Mucosa of descending colon (tissue), 3 donors: Measurements from ENCODE around the gene SEC11A. TPM values are rescaled to one million over a fixed set of nuclear protein-coding genes. Genes with fewer than 3 reads are reported as not detected.

Experiments
- ATAC-seq: fragments of 200-7000 bp; cut with Tn5 transposase; one replicate; pipeline ENCODE4 v1.9.1; 2020; ENCODE audit warnings: mild to moderate bottlenecking, moderate library complexity
- DNase-seq, 3 donors: peaks; one replicate each; pipeline ENCODE4 v3.0.0-alpha.2; 2020
- H3K36me3 ChIP-seq: fragments of 200-600 bp; one replicate; pipeline ENCODE4 v1.8.0; 2021; ENCODE audit warnings: low read depth, mild to moderate bottlenecking
- H3K4me1 ChIP-seq: fragments of 200-600 bp; one replicate; pipeline ENCODE4 v1.8.0; 2021; ENCODE audit warnings: low read depth, mild to moderate bottlenecking
- H3K4me3 ChIP-seq: fragments of 200-600 bp; one replicate; pipeline ENCODE4 v1.8.0; 2021; ENCODE audit warnings: mild to moderate bottlenecking
- H3K9me3 ChIP-seq: fragments of 200-600 bp; one replicate; pipeline ENCODE4 v1.8.0; 2021; ENCODE audit warnings: mild to moderate bottlenecking
- intact Hi-C, 2 donors: fragments of 100-400 bp; cut with DNase I in 1 of 2; cut with micrococcal nuclease in 1 of 2; formaldehyde crosslinking; loops; one replicate each; pipeline versions ENCODE4 v1.11.0 to v1.11.1; 2022; cut with DNase I, micrococcal nuclease
- total RNA-seq, 3 donors: library from RNA; stranded (reverse); fragmentation: NEBNext Ultra II Directional in 2 of 3; extraction: Animal tissue kit (Norgen Biotek cat#: 25700) in 2 of 3; gene quantifications; one replicate each; pipeline versions ENCODE4 v1.2.1 to v1.2.4, GENCODE V29; 2021 to 2023
- TF ChIP-seq, protein P1 (sequence below): fragments of 200-600 bp; IDR thresholded peaks from one replicate; pipeline ENCODE4 v1.8.0; 2022; ENCODE audit warnings: antibody characterized with exemption, mild to moderate bottlenecking
- donor health status: DM: no; HTN: no; CAD: no; lungs with moderate emphysema.
- donor health status: DM: no; HTN: no; CAD: no.
- donor health status: DM: no; HTN: yes; CAD: no.

Gene SEC11A
- total RNA-seq, 3 donors from 2014 or later: 112 to 143 (median 119) TPM

DNA sequence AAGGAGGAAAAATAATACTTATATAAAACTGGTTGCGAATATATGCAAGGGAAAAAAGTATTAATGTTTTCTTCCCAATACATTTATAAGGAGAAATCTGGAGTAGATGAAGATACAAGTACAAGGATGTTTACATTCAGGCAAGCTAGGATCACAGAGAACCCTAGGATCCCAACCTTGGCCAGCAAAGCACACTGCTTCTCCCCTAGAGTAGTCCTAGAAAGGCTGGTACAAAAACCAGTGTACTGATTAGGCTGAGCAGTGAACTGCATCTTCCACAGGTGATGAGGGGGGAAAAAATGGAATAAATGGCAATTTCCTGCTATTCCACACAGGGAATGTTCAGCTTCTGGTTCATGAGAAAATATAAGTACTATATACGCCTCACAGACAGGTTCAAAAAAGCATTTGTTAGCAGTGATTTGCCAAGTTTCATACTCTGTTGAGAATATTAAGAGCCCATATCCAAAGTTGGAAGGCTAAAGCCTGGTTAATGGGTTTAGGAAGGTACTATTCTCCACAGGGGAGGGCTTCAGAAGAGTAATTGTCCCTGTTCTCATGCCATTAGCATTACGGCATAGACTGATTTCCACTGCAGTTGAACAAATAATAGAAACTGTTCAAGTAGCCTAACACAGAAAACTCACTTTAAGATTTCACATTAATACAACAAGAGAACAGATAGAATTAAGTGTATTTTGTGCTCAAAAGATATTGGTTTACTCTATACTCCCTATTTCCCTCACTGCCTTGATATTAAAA, 47.5 kb downstream of the SEC11A start:
- Histone ChIP-seq H3K9me3 (no peaks in the 10 kb centered on the region), H3K4me3 (no peak overlapping the region), H3K36me3 (peaks cover 14% of the 10 kb centered on the region), H3K4me1 (no peaks in the 10 kb centered on the region)
- no peak for DNase-seq
- TF ChIP-seq, protein P1, sequence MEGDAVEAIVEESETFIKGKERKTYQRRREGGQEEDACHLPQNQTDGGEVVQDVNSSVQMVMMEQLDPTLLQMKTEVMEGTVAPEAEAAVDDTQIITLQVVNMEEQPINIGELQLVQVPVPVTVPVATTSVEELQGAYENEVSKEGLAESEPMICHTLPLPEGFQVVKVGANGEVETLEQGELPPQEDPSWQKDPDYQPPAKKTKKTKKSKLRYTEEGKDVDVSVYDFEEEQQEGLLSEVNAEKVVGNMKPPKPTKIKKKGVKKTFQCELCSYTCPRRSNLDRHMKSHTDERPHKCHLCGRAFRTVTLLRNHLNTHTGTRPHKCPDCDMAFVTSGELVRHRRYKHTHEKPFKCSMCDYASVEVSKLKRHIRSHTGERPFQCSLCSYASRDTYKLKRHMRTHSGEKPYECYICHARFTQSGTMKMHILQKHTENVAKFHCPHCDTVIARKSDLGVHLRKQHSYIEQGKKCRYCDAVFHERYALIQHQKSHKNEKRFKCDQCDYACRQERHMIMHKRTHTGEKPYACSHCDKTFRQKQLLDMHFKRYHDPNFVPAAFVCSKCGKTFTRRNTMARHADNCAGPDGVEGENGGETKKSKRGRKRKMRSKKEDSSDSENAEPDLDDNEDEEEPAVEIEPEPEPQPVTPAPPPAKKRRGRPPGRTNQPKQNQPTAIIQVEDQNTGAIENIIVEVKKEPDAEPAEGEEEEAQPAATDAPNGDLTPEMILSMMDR: no peak
- ATAC-seq: no peak
- intact Hi-C loops: no loop called here

DNA sequence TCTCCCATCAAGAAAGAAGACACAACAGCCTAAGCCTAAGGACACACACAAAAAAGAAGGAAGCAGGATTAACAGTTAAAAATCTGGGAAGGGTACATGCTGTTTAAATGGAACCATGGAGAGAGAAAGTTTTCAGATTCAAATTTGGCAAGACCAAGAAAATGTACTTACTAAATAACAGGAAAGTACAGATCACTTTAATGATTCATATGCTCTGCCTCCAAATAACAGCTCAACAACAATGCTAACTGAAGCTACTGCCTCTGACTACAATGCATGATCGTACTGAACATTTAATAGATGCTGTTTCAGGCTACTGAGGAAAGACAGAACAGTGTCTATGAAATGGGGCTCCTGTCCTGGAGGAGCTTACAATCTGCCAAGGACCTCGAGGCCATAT, 49.6 kb downstream of the SEC11A start:
- Histone ChIP-seq H3K9me3 (no peaks in the 10 kb centered on the region), H3K4me3 (no peak overlapping the region), H3K4me1 (no peaks in the 10 kb centered on the region), H3K36me3 (peaks cover 10% of the 10 kb centered on the region)
- ATAC-seq (no peak), DNase-seq (no peak)
- TF ChIP-seq, protein P1: no peak
- intact Hi-C loops: no loop called here

DNA sequence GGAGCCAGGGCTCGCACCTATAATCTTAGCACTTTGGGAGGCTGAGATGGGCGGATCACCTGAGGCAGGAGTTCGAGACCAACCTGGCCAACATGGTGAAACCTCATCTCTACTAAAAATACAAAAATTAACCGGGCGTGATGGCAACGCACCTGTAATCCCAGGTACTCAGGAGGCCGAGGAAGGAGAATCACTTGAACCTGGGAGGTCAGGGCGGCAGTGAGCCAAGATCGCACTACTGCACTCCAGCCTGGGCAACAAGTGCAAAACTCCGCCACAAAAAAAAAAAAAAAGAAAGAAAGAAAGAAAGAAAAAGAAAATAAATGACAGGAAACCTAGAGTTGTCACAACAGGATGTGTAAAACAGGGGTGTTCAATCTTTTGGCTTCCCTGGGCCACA, 54.9 kb downstream of the SEC11A start:
- ATAC-seq (no peak), DNase-seq (no peak)
- no peaks in the 10 kb centered on the region for H3K36me3 ChIP-seq
- H3K4me3 ChIP-seq: no peak overlapping the region
- H3K4me1 ChIP-seq: peaks cover 4% of the 10 kb centered on the region
- no peaks in the 10 kb centered on the region for H3K9me3 ChIP-seq
- intact Hi-C loops: no loop called here
- TF ChIP-seq, protein P1: no peak

DNA sequence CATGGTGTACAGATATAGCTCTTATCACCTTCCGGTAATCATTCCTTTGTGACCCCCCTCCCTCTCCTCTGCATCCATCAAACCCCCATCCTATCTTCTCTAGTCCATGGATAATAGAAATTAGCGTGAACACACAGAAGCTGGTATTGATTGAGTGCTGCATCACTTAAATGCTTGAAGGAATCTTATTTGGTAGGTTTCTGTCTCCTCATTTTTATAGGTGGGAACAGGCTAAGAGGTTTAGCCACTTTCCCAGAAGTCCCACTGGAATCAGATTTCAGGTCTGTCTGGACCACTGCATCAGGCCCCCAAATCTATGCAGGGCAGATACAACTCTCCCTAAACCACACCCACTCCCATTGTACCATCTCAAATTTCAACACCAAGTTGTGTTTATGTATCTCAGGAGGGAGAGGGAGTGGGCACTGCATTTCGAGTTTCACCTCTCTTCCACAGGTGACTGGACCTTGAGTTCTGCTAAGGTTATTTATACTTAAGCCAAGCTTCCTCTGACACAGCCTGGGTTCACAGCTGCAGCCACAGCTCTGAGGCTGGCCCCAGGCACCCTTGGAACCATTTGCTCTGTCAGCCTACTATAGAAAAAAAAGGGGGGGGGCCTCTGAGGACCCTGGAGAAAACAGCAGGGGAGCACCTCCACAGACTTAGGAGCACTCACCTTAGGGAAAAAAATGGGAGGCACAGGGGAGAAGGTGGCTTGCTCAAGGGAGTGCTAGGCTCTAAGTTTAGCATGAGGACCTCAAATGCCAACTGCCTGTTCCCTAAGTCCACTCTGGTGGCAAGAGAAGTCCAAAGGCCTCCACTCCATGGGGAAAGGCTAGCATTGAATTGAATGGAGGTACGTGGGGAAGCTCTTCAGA, 55.8 kb downstream of the SEC11A start:
- H3K36me3 ChIP-seq: no peaks in the 10 kb centered on the region
- TF ChIP-seq, protein P1: no peak
- H3K4me1 ChIP-seq: peaks cover 5% of the 10 kb centered on the region
- ATAC-seq: no peak
- DNase-seq: no peak
- no peak overlapping the region for H3K4me3 ChIP-seq
- intact Hi-C loops: no loop called here
- H3K9me3 ChIP-seq: no peaks in the 10 kb centered on the region

DNA sequence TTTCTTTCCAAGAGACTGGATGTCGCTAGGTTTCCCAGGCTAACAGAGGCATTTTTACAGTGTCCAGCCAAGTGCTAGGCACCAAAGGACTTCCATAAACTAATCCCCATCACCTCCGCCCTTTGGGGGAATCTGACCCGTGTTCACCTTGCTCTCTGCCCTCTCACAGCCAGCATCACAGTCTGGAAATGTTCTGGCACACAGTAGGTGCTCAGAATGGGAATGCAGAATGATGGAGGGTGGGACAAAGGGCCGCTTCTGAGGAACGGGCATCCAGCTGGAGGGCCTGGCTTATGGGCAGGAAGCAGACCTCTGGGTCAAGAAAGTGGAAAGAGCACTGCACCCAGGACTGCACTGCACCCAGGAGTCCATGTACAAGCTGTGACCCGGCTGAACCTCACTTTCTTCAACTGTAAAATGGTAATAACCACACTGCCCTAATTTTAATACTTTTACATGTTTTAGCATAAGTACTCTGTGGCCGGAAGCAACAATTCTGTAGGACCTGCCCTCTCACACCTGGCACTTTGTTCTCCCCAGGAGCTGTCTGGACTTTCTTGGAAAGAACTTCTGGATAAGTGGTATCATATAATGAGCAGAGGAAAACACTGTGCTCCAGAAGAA, 57.0 kb downstream of the SEC11A start:
- ATAC-seq: no peak
- H3K9me3 ChIP-seq: no peaks in the 10 kb centered on the region
- TF ChIP-seq, protein P1: no peak
- intact Hi-C loops: no loop called here
- no peaks in the 10 kb centered on the region for H3K36me3 ChIP-seq
- no peak for DNase-seq
- H3K4me3 ChIP-seq: no peak overlapping the region
- peaks cover 9% of the 10 kb centered on the region for H3K4me1 ChIP-seq
